ENCODE data around the gene FAM120A.
A peak's percentile ranks its signal among the peaks of the same experiment; 100 is the strongest.

FAM120A gene

DNA sequence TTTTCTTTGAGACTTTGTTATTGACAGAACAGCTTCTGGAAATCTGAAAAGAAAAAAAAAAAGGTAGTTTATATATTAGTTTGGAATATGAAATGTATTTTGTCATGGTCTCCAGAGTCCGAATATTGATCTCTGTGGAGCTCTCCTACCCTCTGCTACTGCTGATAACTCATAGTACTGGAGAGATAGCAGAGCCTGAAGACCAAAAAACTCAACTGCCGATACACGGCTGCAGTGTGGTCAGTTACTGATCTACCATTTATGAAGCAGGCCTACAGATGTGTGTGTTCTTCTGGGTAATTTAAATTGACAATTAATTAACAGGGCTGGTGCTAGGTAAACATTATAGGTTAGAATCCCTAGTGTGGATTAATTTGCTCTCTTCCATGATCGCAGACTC is 3.8 kb upstream of the FAM120A start:
- DNase-seq = no peak

DNA sequence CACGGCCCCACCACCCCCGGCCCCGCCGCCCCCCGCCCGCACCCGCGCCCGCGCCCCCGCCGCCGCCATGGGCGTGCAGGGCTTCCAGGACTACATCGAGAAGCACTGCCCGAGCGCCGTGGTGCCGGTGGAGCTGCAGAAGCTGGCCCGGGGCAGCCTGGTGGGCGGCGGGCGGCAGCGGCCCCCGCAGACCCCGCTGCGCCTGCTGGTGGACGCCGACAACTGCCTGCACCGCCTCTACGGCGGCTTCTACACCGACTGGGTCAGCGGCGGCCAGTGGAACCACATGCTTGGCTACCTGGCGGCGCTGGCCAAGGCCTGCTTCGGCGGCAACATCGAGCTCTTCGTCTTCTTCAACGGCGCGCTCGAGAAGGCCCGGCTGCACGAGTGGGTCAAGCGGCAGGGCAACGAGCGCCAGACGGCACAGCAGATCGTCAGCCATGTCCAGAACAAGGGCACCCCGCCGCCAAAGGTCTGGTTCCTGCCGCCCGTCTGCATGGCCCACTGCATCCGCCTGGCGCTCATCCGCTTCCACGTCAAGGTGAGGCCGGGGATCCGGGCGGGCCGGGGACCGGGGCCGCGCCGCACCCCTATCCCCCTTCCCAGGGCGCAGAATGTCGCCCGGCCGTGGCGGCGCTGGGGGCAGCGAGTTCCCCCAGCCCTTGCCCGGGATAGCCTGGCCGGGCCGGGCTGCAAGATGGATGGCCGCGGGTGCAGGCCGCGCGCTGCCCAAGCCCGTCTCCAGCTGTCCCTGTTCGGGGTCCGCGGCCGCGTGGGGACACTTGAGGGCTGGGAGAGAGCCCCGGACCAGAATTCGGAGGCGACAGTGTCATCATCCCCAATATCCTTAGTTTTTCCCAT is 594 bp downstream of the FAM120A start:
- peak in 3 of 4 experiments; percentile 9 to 26 (median 24) for DNase-seq

DNA sequence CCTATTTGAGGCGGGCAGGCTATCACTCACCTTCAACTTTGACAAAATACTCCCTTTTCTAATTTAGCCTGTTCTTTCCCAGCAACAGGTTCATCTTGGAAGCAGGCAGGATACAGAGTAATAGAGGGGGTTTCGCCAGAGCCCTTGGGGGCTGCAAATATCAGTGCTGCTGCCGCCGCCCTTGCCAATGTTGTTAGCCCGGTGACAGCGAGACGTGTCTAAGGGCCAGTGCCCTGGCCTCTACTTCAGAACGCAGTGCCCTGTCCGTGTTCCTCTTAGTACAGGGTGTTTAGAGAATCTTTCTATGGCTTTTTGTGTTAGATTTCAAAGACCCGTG is 1.2 kb downstream of the FAM120A start:
- DNase-seq = no peak

DNA sequence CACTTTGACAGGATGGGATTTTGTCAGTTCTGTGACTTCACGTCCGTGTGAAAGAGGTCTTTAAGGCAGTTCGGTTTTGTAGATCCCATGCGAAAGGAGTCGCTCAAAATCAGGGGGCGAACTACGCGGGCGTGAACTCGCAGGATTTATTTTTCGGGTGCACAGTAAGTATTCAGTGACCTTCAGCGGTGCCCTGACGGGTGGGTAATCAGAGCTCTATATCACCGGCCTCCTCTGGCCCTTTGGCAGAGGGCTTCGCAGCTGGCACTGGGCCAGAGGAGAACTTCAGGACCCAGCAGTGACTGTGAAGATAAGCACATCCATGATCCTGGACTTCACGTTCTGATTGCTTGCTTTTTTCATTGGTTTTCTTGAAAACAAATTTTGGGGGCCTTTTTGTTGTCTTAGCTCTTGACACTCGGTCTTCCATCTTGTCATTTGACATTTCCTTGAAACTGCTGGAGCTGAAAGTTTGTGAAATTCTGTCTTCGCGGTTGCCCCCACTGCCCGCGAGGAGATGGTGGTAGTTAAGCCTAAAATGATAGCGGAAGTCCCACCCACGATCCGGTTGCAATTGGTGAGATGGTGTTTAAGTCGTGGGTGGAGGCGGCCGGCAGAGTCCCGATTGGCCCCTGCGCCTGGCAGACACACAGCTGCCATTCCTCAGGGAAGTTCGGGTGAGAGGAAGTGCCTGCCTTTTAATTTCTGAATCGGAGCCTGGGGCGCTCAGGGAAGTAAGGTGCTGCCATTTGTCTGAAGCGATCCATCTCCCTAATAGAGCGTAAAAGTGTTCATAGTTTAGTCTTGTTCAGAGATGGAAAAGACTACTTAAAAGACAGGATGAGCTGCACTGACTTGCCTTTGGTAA is 1.8 kb downstream of the FAM120A start, which contains the start of gene FAM120AOS:
Gene FAM120AOS, minus strand, starts transcription at position 535 of the 868 bp plus-strand sequence. CDS start 872 bp downstream, outside the sequence.
- peak; percentile 57 to 69 (median 64) for DNase-seq

DNA sequence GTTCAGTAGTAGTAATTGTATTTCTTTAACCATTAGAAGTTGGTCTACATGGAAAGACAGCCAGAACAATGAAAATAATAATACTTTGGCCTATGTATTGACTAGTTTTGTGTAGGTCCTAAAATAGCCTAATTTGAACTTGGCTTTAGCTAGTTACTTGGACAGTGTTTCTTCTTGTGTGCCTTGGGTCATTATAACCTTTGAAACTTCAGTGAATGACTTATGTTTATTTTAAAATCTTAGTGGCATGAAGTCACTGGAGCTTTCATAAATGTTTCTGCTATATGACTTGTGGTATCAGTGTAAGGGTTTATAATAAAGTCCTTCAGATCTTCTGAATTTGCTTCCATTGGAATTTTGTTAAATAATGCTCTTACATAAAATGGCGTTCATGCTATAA is 4.5 kb downstream of the FAM120A start:
- no peak for DNase-seq

DNA sequence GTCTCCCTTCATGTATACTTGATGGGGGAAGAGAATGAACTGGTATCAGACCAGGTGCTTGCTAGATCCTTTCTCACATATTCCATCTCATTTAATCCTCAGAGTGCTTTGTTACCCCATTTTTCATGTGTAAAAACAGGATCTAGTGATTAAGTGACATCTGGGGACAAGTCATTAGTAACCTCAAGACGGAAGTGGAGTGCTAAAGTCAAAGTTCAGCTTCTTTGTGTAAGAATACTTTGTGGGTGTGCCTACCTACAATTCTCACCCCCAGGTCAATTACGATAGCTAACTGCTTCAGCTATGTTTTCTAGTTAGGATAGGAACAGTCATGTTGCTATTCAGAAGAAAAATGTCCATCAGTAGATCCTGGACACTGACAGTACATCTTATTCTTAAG is 5.0 kb downstream of the FAM120A start:
- no peak for DNase-seq

DNA sequence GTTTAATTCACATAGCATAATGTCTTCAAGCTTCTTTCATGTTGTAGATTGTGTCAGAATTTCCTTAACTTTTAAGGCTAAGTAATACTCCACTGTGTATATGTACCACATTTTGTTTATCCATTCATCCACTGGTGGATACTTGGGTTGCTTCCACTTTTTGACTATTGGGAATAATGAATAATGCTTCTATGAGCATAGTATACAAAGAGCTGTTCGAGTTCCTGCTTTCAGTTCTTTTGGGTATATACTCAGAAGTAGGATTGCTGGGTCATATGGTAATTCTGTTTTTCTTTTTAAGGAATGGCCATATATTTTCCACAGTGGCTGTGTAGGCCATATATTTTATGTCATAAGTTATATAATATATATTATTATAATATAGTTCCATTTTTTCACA is 5.5 kb downstream of the FAM120A start:
- no peak for DNase-seq

DNA sequence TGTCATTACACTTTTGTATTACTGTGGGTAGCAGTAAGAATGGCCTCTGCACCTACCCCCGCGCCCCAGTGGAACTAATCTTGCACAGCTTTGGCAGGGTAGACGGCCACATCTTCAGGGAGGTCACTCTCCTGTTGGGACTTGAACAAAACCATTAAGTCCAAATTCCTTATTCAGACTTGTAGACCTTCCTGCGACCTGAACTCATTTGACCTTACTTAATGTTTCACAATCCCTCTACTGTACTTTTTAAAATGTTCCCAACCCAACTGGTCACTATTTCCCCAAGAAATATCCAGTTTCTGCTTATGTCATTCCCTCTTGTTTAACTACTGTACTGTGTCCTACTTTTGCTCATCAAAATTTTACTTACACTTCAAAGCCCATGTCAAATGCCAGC is 7.2 kb downstream of the FAM120A start:
- no peak for DNase-seq

DNA sequence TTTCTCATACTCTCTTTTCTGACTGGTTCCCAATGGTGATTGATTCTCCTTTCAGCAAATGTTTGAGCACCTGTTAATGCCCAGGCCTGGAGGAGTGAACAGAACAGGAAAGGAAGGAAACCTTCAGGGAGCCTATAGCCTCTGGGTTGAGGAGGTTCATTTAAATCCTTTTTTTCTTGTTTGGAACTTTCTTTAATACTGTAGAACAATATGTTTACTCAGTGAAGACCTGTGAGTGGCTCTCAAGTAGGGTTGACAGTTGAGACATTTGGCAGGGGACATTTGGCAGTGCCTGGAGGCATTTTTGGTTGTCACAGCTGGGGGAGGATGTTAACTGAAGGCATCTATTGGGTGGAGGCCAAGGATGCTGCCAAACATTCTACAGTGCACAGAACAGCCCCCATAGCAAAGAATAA is 8.0 kb downstream of the FAM120A start:
- DNase-seq = no peak

DNA sequence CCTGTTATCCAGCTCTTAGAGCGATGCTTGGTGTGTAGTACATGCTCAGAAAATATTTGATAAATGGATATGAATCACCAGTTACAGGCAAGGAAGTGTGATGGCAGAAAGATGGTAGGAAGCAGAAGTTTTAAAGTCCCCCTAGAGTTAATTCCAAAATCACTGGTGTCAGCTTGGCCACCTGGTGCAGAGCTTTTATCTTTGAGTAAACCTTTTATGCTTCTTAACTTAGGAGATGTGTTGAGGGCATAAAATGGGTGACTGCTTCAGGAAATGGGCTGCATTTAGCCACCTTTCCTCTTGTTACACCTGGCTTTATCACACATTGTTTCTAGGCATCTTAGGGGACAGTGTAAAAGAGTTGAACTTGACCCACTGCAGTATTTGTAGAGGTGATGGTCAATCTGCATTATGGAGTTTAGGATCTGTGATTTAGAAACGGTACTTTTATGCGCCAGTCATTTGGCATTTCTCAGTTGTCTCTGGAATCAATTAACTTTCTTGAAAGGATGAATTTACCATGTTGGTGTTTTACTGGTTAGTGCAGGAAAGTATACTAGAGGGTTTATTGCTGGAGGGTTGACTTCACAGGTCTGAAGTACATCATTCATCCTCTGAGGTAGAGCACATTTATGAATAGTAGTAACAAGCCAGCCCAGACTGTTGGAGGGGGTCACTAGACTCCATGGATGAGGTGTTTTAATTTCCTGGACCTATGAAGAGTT is 9.4 kb downstream of the FAM120A start:
- DNase-seq = no peak

DNA sequence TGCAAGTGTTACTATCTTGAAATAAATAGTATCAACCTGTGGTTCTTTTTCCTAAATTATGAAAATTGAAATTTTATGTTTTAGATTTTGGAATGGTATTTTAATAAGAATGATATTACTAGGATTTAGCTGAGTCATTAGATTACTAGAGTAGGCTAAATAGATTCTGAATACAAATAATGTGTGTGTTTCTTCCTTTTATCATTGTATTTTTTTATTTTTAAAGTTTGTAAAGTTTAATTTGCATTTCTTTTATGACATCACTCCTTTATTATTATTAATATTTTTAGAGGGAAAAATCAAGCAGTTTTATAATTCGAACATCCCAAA is 9.9 kb downstream of the FAM120A start:
- no peak for DNase-seq

DNA sequence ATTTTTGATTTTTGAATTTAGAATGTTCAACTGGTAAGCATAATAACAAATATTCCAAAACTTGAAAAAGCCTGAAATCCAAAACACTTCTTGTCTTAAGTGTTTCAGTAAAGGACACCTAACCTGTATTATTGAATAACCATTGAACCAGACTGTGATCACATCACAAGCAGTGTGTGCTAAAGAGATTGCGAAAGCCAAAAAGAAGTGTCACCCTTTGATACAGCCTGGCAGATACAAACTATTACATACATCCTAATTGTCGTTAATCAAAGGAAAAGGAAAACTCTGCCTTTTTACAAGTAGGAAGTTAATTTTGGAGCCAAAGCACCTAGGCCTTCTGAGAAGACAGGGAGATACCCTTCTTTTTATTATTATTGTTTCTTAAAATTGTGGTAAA is 10.3 kb downstream of the FAM120A start:
- DNase-seq = no peak

DNA sequence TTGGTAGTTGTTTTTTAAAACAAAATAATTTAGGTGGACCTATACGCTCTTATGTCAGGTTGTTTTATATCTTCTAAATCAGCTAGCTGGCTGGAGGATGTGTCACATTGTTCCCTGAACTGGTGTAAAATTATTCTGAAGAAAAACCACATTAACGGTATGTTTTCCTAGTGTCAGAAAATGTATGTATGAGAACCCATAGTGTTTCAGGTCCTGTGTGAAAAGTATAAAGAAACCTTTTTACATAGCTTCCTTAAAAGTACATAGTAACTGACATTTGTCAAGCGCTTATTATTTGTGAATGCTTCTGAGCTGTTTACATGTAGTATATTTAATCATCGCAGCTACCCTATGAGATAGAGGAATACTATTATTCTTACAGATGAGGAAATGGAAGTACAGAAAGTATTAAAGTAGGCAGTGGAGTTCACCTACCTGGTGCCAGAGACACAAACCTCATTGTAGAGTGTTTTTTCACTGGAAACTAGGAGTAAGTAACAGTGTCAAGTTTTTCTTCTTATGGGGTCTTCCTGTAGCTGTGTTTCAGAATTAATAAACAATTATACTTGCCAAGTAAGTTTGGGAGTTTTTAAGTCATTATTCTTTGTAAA is 12.3 kb downstream of the FAM120A start:
- DNase-seq = no peak

DNA sequence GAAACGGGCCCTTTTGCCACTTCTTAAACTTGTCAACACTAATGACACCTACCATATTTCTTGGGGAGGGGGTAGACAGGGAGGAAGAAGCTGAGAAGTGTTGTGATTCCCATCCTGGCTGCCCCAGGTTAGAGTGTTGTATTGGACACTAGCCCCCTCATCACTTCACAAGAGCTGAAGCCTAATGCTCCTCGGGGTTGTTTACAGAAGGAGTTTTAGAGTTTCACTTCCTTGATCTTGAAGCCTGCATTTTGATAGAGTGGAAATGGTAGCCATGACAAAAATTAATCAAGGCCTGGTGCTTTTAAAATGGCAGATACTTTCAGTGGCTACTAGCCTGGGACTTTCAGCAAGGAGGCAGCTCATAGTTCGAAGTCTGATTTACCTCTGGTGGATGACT is 12.9 kb downstream of the FAM120A start:
- no peak for DNase-seq

DNA sequence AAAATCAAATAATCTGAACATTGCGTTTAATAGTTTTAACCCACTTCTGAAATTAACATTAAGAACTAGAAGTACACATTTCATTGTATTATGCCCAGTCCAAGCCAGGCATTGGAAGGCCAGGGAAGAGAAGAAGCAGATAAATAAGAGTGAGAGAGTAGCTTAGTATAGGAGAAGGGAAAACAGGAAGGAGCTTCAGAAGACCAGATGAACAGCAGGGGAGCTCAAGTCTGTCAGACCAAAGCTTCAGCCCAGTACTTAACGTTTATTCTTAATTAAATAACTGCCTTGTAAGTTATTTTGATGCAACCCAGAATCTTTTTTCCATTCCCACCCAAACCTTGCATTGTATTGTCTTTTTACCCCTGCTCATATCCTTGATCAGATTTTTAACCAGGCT is 13.4 kb downstream of the FAM120A start:
- no peak for DNase-seq

DNA sequence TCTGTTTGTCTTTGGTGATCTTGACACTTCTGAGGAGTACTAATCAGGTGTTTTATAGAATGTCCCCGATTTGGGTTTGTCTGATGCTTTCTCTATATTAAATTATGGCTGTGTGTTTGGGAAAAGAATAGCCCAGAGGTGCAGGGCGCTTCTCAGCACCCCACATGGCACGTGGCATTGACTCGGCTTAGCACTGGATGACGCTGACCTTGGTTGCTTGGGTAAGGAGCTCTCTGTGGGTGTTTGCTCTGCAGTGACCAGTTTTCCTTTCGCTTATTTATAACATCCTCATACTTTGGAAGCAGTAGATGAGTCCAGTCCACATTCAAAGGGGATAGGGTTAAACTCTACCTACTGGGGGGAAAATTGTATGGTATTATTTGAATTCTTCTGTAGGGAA is 14.4 kb downstream of the FAM120A start:
- DNase-seq = no peak

DNA sequence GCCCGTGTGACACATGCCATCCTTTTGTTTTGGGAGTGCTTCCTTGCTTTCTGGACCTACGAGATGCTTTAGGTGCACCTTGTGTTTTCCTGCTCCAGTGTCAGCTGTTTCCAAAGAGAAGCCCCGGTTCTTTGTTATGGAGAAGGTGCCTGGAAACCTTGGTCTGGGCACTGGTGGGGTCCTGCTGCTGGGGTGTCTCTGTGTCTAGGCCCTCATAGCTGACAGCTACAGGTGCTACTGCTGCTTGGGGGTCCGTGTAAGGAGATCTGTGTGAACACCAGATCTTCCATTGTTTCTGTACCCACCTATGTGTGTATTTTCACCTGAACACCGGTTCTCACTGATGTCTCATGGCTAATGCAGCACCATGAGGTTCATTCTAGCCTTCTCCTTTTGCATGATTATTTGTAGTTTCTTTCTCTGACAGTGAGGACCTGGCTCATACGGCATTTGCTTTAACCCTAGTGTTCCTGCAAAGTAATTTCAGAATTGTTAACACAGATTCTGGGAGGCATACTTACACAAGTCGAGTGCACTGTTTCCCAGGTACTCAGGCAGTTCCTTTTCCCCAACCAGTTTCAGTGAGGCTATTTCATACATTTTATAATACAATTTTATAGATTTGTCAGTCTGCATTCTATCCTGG is 15.1 kb downstream of the FAM120A start:
- DNase-seq = no peak

DNA sequence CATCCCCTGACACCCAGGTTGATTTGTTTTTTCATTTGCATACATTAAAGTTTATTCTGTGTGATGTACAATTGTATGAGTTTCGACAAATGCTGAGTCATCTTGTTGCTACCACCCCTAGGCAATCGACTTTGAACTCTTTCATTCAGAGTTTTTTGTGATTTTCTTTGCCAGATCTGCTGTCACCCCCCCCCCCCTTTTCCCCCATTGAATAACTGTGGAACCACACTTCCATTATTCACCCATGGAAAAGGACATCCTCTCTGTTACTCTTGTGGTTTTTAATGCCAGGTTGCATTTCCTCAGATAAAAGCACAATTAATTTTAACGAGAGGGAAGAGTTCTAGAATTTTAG is 15.6 kb downstream of the FAM120A start:
- no peak for DNase-seq

DNA sequence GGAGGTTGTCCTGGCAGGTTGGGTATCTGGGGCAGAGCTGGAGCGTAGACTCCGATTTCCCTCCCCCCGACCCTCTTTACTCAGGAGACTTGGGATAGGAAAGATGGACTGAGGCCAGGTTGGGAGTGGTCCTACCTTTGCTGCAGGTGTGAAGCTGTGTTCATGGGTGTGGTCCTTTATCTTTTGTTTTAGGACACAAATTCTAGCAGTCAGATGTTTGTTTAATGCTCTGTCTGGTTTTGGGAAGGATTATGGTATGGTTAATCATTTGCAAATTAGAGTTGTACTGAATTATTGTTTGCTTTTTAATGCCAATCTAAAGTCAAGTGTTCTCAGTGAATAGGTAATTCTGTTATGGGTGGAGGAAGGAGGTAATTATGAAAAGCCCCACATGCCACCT is 16.0 kb downstream of the FAM120A start:
- DNase-seq = no peak

DNA sequence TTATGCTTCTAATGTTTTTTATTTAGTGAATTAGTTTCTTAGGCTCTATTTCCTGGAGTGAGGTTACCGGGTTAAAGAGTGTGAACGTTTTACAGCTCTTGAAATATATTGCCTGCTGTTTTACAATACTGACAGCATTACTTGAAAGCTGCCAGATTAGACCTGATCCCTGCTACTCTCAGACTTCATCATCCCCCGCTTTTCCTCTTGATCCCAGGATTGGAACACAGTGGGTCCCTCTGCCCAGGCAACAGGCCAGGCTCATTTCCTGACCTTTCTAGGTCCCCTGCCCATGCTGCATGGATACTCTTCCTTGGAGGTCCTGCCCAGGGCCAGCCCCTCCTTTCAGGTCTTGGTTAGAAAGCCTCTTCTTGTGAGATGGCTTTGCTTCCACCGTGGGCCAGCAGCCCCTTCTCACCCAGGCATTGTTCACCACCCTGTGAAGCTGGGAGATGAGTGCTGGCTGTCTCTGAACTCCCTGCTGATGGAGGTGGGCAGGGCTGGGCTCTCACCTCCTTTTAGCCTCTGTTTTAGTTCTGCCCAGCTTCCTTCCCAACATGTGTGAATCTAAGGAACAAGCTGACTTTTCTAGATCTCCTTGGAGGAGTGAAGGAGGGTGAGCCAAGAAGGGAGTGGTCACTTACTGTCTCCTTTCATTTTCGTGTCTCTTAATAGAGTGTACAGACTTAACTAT is 17.4 kb downstream of the FAM120A start:
- DNase-seq = no peak

DNA sequence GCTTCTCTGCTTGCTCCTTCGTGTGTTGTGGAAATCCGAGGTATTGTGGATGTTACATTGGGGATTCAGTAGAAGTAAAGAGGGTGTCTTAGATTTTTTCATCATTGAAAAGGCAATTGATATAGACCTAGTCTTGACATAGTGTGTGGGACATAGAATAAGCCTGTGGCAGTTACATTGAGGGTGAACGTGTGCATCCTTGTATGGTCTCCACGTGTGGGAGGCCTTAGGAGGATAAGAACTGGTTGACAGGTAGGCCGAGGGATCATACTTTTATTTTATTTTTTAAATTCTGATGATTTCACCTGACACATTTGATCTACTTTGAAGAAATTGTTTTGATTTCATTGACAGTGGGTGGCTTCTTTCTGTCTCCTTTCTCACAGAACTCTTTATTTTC is 18.9 kb downstream of the FAM120A start:
- DNase-seq = no peak

DNA sequence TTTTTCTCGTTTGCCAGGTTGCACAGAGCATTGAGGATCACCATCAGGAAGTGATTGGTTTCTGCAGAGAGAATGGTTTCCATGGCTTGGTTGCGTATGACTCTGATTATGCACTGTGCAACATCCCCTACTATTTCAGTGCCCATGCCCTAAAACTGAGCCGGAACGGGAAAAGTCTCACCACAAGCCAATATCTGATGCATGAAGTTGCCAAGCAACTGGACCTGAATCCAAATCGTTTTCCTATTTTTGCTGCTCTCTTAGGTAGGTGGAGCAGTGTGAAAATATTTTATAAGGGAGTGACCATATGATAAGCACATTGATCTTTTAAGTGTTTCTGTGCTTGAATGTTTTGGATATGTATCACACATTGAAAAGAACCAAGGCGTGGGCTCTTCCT is 19.6 kb downstream of the FAM120A start:
- no peak for DNase-seq
